GM12892 (cell line): Measurements from ENCODE around the gene TTC21A.

Source experiments
- DNase-seq: peaks from one replicate; pipeline ENCODE4 v3.0.0; 2011; ENCODE audit not compliant: insufficient read length
- FAIRE-seq: peaks from 2 replicates; lab custom pipeline; 2011; peaks lifted over from hg19 to GRCh38; lab: Jason Lieb, UNC
- POLR2A ChIP-seq: IDR thresholded peaks from 2 replicates; pipeline ENCODE4 v1.6.1; 2011; ENCODE audit warnings: low read depth, low read length, control low read depth
- POLR2AphosphoS5 ChIP-seq: IDR thresholded peaks from 2 replicates; pipeline ENCODE4 v1.6.1; 2011; ENCODE audit warnings: low read depth, low read length, control low read depth
- TAF1 ChIP-seq: IDR thresholded peaks from 2 replicates; pipeline ENCODE4 v1.6.1; 2011; ENCODE audit warnings: low read depth, mild to moderate bottlenecking, control low read depth, low read length, borderline replicate concordance

Gene TTC21A

GRCh38 chr3:39143051-39143885, 35.8 kb downstream of the TTC21A start:
- TF ChIP-seq POLR2AphosphoS5, result no peak
- TF ChIP-seq POLR2A, result 0 out of 2 replicates have a peak, but pooled peaks have one; percentile 14
- no peak for TF ChIP-seq TAF1
- DNase-seq (no peak), FAIRE-seq (no peak)

- DNase-seq (no peak), FAIRE-seq (no peak)
- no peak for TF ChIP-seq POLR2A
- no peak for TF ChIP-seq TAF1
- no peak for TF ChIP-seq POLR2AphosphoS5
Measured at GRCh38 chr3:39144095-39144747, 36.7 kb downstream of the TTC21A start.

GRCh38 chr3:39144748-39145380, 37.4 kb downstream of the TTC21A start:
- no peak for TF ChIP-seq POLR2AphosphoS5
- TF ChIP-seq POLR2A, result peak; percentile 21; the same call in 1 of the 2 replicates
- TF ChIP-seq TAF1, result no peak
- DNase-seq (no peak), FAIRE-seq (no peak)

GRCh38 chr3:39146083-39146501, 38.6 kb downstream of the TTC21A start:
- no peak for DNase-seq
- no peak for FAIRE-seq
- TF ChIP-seq TAF1 (no peak), POLR2A (no peak), POLR2AphosphoS5 (no peak)

- DNase-seq, result no peak
- no peak; the same call in 1 of the 2 replicates for TF ChIP-seq POLR2AphosphoS5
- TF ChIP-seq POLR2A, result peak; percentile 44; the same call in 1 of the 2 replicates
- no peak for TF ChIP-seq TAF1
- FAIRE-seq, result peak; percentile 95
Measured at GRCh38 chr3:39146611-39147591, 39.4 kb downstream of the TTC21A start.

- peak; percentile 83 for FAIRE-seq
- DNase-seq, result no peak
- TF ChIP-seq TAF1 (no peak), POLR2A (peak; percentile 12; the same call in 1 of the 2 replicates)
Measured at GRCh38 chr3:39147711-39148434, 40.4 kb downstream of the TTC21A start.

GRCh38 chr3:39148435-39149058, 41.1 kb downstream of the TTC21A start:
- FAIRE-seq, result no peak

GRCh38 chr3:39149059-39149455, 41.6 kb downstream of the TTC21A start:
- no peak for FAIRE-seq

More at GRCh38 chr3:39148435-39149058, 41.1 kb downstream of the TTC21A start:
- no peak for DNase-seq
- TF ChIP-seq POLR2A (peak; percentile 45; the same call in 1 of the 2 replicates), TAF1 (no peak)

GRCh38 chr3:39149498-39150147, 42.1 kb downstream of the TTC21A start:
- TF ChIP-seq POLR2AphosphoS5 (no peak), TAF1 (no peak), POLR2A (no peak)
- FAIRE-seq (no peak), DNase-seq (no peak)

More at GRCh38 chr3:39149059-39149455, 41.6 kb downstream of the TTC21A start:
- no peak for TF ChIP-seq TAF1
- no peak for TF ChIP-seq POLR2AphosphoS5
- TF ChIP-seq POLR2A, result no peak
- DNase-seq, result no peak
